Prostate gland (tissue), 2 donors: ENCODE data around the gene CALML3.

Experiments used
- POLR2A ChIP-seq: fragments of 450-650 bp; IDR thresholded peaks from one replicate; pipeline ENCODE4 v1.6.1; 2016; ENCODE audit warnings: antibody characterized with exemption, mild to moderate bottlenecking
- TF ChIP-seq, protein P1 (sequence below), 4 experiments: fragments of 200-600 bp in 2 of 4; fragments of 450-650 bp in 2 of 4; sonication (generic) in 2 of 4; IDR thresholded peaks; 1 replicate in 3 of 4; 2 replicates in 1 of 4; pipeline ENCODE4 v1.5.1; 2016 to 2019; ENCODE audit warnings: antibody characterized with exemption in 4 of 4, mild to moderate bottlenecking in 2 of 4, moderate library complexity in 2 of 4

DNA sequence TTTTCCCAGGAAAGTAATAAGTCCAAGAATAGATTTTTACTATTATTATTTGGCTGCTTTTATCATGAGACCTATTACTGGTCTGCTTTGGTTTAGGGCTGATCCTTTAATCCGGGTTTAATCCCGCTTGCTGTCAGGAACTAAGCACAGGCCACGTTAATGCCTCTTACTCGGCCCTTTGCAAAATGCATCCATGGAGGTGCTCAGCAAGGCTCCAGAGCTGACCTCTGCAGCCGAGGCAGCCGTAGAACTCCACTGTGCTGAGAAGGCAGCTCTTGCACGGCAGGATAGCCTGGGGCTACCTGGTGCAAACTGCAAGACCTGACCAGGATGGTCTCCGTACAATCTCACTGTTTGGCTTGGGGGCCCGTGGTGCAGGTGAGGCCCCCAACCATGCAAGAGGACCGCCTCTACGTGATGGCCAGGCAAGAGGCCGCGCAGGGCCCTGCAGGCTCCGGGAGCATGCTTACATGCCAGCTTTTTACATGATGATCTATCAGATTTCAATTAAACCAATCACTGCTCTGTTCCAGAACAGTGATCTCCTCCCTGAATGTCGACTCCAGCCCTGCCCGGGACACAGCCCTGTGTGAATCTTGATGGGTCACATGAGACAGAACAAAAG is 10.4 kb upstream of the CALML3 start:
- TF ChIP-seq POLR2A, result no peak
- TF ChIP-seq, protein P1, sequence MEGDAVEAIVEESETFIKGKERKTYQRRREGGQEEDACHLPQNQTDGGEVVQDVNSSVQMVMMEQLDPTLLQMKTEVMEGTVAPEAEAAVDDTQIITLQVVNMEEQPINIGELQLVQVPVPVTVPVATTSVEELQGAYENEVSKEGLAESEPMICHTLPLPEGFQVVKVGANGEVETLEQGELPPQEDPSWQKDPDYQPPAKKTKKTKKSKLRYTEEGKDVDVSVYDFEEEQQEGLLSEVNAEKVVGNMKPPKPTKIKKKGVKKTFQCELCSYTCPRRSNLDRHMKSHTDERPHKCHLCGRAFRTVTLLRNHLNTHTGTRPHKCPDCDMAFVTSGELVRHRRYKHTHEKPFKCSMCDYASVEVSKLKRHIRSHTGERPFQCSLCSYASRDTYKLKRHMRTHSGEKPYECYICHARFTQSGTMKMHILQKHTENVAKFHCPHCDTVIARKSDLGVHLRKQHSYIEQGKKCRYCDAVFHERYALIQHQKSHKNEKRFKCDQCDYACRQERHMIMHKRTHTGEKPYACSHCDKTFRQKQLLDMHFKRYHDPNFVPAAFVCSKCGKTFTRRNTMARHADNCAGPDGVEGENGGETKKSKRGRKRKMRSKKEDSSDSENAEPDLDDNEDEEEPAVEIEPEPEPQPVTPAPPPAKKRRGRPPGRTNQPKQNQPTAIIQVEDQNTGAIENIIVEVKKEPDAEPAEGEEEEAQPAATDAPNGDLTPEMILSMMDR (IDR thresholded peaks at IDR 0.05), result no peak
